ENCODE results near the gene RAB3A. TPM values are rescaled to one million over a fixed set of nuclear protein-coding genes. Genes with fewer than 3 reads are reported as not detected.

The RAB3A gene
- total RNA-seq, 4 donors from 2014 or later, result 0.91 to 2.7 (median 2.1) TPM

- peak in 1 of 2 donors; percentile 92 for DNase-seq (ENCODE audit: low spot score in 2 of 2)
- intact Hi-C loops (cut with DNase I; ENCODE audit: low total_unique reads), result no loop called here
- 47 to 61% methylated on average over 18 of the region's 18 CpGs for WGBS, 2 donors
- no peak overlapping the region for H3K4me3 ChIP-seq (ENCODE audit: low read depth, poor library complexity, severe bottlenecking)
- no peak for TF ChIP-seq CTCF (IDR thresholded peaks at IDR 0.05)
- no peak for TF ChIP-seq POLR2A (IDR thresholded peaks at IDR 0.05)
These were observed 30.7 kb downstream of the RAB3A start for GRCh38 chr19:18173054-18173571.

GRCh38 chr19:18172331-18173053 is 31.4 kb downstream of the RAB3A start:
- intact Hi-C loops (cut with DNase I; ENCODE audit: low total_unique reads), result no loop called here
- WGBS, 2 donors, result 81 to 84% methylated on average over 7 of the region's 7 CpGs
- no peak for DNase-seq (ENCODE audit: low spot score in 2 of 2)
- no peak for TF ChIP-seq POLR2A (IDR thresholded peaks at IDR 0.05)
- TF ChIP-seq CTCF (IDR thresholded peaks at IDR 0.05), result no peak
- no peak overlapping the region for H3K4me3 ChIP-seq (ENCODE audit: low read depth, poor library complexity, severe bottlenecking)

- DNase-seq (ENCODE audit: low spot score in 2 of 2), result no peak
- intact Hi-C loops (cut with DNase I; ENCODE audit: low total_unique reads), result no loop called here
- WGBS, 2 donors, result 83 to 87% methylated on average over 8 of the region's 8 CpGs
- no peak overlapping the region for H3K4me3 ChIP-seq (ENCODE audit: low read depth, poor library complexity, severe bottlenecking)
- no peak for TF ChIP-seq POLR2A (IDR thresholded peaks at IDR 0.05)
- TF ChIP-seq CTCF (IDR thresholded peaks at IDR 0.05), result no peak
These were observed 32.1 kb downstream of the RAB3A start for GRCh38 chr19:18171605-18172327.

- TF ChIP-seq POLR2A (IDR thresholded peaks at IDR 0.05) (no peak), CTCF (IDR thresholded peaks at IDR 0.05) (no peak)
- intact Hi-C loops (cut with DNase I; ENCODE audit: low total_unique reads), result no loop called here
- WGBS, 2 donors, result 49 to 51% methylated on average over 16 of the region's 16 CpGs
- peak in 1 of 2 donors; percentile 89 for DNase-seq (ENCODE audit: low spot score in 2 of 2)
- no peak overlapping the region for H3K4me3 ChIP-seq (ENCODE audit: low read depth, poor library complexity, severe bottlenecking)
These were observed 33.1 kb downstream of the RAB3A start for GRCh38 chr19:18170714-18171255.

GRCh38 chr19:18168673-18169381 is 35.0 kb downstream of the RAB3A start:
- no peak overlapping the region for H3K4me3 ChIP-seq (ENCODE audit: low read depth, poor library complexity, severe bottlenecking)
- DNase-seq (ENCODE audit: low spot score in 2 of 2), result no peak
- intact Hi-C loops (cut with DNase I; ENCODE audit: low total_unique reads), result loop anchor here (2.0 to 10.0 kb wide), 2 partner anchors 54 to 80 kb away; no protein-coding TSS in a partner anchor
- WGBS, 2 donors, result 94 to 96% methylated on average over 66 of the region's 66 CpGs
- TF ChIP-seq POLR2A (IDR thresholded peaks at IDR 0.05) (no peak), CTCF (IDR thresholded peaks at IDR 0.05) (no peak)
